Epithelial cell of esophagus (primary cell): ENCODE results near the gene SUFU.

Source experiments
- DNase-seq: peaks from one replicate; pipeline ENCODE4 v3.0.0; 2010; ENCODE audit warnings: low read depth
- H3K4me3 ChIP-seq: 2 replicates; pipeline ENCODE4 v1.5.1; 2011; ENCODE audit warnings: mild to moderate bottlenecking, low read length, control low read depth
- TF ChIP-seq, protein P1 (sequence below): IDR thresholded peaks from 2 replicates; pipeline ENCODE4 v1.5.1; 2011; ENCODE audit warnings: low read depth, mild to moderate bottlenecking, low read length, control low read depth, inconsistent platforms; ENCODE audit not compliant: insufficient read depth; ENCODE audit errors: missing control alignments

SUFU gene

DNA sequence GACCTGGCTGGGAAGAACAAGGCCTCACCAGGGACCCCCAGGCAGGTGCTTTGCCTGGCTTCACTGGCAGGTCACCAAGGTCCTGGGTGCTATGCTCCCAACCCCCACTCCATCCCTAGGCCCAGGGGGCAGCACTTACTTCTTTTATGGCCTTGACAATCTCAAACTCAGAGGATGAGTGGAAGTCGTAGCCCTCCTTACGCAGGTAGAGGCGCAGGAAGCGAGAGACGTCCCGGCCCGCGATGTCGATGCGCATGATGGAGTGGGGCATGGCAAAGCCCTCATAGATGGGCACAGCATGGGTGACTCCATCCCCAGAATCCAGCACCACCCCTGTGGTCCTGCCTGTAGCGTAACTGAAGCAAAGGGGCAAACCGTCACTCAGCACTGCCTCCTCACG is 19.8 kb upstream of the SUFU start:
- H3K4me3 ChIP-seq = no peak overlapping the region
- TF ChIP-seq, protein P1, sequence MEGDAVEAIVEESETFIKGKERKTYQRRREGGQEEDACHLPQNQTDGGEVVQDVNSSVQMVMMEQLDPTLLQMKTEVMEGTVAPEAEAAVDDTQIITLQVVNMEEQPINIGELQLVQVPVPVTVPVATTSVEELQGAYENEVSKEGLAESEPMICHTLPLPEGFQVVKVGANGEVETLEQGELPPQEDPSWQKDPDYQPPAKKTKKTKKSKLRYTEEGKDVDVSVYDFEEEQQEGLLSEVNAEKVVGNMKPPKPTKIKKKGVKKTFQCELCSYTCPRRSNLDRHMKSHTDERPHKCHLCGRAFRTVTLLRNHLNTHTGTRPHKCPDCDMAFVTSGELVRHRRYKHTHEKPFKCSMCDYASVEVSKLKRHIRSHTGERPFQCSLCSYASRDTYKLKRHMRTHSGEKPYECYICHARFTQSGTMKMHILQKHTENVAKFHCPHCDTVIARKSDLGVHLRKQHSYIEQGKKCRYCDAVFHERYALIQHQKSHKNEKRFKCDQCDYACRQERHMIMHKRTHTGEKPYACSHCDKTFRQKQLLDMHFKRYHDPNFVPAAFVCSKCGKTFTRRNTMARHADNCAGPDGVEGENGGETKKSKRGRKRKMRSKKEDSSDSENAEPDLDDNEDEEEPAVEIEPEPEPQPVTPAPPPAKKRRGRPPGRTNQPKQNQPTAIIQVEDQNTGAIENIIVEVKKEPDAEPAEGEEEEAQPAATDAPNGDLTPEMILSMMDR = no peak
- DNase-seq = no peak

DNA sequence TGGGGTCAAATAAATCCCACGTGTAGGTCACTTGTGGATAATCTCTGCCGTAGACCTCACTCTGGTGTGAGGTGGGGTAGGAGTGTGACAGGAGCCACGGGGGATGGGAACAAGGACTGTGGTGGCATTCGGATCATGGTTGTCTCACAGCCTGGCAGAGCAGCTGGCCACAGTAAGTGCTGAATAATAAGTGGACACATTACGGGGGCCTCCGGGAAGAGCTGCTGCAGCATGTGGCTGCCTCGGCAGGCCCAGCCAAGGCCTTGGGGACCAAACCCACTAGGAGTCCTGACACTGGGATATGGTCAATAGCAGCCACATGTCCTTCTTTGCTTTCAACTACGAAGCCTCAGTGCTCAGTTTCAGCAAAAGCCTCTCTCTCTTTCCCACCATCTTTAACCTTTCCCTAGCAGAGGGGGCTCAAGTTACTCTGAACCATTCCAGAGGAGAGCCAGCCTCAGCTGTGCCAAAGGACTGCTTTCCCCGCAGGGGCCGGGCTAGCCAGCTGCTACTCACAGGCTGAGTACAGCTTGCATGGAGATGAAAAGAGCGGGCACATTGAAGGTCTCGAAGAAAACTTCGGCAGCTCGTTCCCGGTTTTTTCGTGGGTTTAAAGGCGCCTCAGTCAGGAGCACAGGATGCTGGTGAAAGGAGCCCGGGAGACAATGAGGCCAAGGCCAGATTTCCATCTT is 18.5 kb upstream of the SUFU start:
- H3K4me3 ChIP-seq = no peak overlapping the region
- no peak for DNase-seq
- TF ChIP-seq, protein P1 = no peak

DNA sequence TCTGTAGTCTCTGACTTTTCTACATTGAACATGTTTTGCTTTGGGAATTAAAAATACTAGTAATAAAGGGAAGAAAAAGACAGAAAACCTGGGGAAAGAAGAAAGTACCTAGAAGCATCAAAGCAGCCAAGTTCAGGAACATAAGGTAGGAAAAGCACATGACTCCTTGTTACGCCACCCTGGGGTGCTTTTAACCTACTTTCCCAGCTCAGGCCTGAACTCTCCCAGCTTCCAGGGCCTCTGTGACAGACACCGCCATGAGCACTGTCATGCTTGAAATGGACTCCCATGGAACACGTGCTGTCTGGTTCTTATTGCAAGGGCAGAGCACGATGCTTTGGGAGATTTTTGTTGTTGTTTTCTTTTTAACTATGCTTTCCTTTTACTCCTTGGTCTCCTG is 12.6 kb upstream of the SUFU start:
- DNase-seq = no peak
- TF ChIP-seq, protein P1 = no peak
- no peak overlapping the region for H3K4me3 ChIP-seq

DNA sequence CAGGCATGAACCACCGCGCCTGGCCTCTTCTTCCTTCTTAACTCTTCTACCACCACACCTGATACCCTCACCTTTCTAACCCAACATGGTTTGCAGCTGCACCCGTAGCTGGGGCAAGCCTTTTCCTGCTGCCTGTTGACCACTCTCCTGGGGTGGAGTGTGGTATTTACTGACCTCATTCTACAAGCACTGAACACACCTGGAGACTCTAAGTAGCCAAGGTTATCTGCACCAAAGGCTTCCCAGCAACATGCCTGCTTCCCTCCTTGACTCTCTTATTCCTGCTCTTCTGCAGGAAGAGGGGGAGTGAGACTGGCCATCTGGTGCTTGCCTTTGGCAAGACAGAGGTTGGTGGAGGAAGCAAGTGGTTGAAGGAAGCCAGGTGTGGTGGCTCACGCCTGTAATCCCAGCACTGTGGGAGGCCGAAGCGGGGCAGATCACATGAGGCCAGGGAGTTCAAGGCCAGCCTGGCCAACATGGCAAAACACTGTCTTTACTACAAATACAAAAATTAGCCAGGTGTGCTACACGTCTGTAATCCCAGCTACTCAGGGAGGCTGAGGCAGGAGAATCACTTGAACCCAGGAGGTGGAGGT is 11.3 kb upstream of the SUFU start:
- no peak for DNase-seq
- H3K4me3 ChIP-seq = no peak overlapping the region
- TF ChIP-seq, protein P1 = no peak

DNA sequence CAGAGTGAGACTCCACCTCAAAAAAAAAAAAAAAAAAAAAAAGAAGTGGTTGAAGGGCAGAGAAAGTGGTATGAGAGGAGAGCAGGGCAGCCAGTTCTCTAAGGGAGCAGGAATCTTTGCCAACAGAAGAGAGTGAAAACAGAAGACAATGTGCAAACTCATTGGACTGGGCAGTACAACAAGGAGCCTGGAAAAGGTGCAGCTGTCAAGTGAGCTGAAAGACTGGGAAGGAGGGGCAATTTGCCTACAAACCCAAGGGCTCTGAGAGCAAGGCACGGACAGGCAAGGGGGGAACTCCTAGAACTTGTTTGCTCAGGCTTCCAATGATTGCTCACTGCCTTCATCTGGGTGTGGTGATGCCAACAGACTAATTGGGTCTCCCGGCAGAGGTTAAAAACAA is 10.8 kb upstream of the SUFU start:
- DNase-seq = peak; percentile 82
- H3K4me3 ChIP-seq = no peak overlapping the region
- TF ChIP-seq, protein P1 = no peak

DNA sequence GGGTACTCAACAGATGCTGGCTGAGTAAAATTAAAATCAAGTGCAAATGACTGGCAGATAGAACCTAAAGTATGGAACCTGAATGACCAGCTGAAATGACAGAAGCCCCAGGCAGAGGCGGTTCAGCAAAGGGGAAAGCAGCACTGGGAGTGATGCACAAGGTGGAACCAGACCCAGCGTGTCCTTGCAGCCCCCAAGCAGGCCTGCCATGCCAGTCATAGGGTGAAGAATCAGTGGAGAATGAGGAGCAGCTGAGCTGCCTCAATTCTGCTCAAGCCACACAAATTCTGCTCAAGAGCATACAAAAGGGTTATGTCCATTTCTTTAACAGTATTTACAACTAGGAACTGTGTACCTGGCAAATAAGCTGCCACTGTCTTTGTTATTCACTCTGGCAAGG is 10.0 kb upstream of the SUFU start:
- H3K4me3 ChIP-seq = no peak overlapping the region
- peak; percentile 90 for DNase-seq
- TF ChIP-seq, protein P1 = no peak

DNA sequence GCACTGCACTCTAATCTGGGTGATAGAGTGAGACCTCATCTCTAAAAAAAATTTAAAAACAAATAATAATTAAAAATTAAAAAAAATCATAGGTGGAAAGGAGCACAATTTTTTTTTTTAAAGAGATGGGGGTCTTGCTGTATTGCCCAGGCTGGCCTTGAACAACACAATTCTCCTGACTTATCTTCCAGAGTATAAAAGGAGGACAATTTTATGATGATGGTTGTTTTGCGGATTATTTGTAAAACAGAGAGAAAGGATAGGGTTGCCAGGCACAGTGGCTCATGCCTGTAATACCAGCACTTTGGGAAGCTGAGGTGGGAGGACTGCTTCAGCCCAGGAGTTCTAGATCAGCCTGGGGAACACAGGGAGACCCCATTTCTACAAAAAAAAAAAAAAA is 6.2 kb upstream of the SUFU start:
- no peak for DNase-seq
- TF ChIP-seq, protein P1 = no peak
- H3K4me3 ChIP-seq = no peak overlapping the region
